GM21723 (cell line): Measurements from ENCODE around the gene SPPL2A.
"Not testable (repeated sequence)": the region's sequence is repeated elsewhere in the genome, so short reads cannot be mapped to it uniquely, and the experiment has no call there.

Experiments used
- ATAC-seq: cut with Tn5 transposase; IDR thresholded peaks from one replicate; pipeline ENCODE4 v1.9.1; 2021; ENCODE audit warnings: mild to moderate bottlenecking, moderate library complexity; ENCODE audit not compliant: unreplicated experiment

Gene SPPL2A

DNA sequence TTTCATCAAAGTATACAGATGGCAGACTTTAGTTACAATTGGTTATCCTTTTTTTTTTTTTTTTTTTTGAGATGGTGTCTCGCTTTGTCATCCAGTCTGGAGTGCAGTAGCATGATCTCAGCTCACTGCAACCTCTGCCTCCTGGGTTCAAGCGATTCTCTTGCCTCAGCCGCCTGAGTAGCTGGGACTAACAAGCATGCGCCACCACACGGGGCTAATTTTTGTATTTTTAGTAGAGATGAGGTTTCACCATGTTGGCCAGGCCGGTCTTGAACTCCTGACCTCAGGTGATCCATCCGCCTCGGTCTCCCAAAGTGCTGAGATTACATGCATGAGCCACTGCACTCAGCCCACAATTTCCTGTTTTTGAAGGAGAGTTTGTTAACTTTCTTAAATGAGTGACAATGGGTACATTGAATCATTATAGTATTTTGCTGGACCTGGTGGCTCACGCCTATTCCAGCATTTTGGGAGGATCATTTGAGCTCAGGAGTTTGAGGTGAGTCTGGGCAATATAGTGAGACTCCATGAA lies 70.8 kb downstream of the SPPL2A start:
- not testable (repeated sequence) for ATAC-seq

DNA sequence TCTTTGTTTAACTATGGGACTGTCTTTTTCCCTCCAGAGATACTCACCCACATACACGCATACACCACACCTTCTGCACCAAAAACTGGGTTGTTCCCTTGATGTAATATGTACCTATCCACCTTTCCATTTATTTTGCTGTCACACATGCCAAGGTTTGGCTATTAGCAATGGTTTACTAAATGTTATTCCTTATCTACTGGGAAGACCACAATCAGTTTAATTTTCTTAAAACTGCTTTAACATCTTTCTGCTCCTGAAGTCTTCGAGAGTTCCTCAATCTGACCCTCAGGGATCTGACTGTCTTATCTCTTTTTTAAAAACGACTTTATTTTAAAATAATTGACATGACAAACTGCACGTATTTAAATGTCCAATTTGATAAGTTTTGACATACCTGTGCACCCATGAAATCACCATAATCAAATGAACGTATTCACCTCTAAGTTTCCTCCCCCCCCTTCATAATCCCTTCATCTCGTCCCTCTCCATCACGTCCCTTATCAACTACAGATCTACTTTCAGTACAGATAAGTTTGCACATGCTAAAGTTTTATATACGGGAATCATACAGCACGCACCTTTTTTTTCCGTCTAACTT lies 78.1 kb downstream of the SPPL2A start:
- peak; percentile 11 for ATAC-seq

- ATAC-seq = peak; percentile 79
These were observed 78.8 kb downstream of the SPPL2A start, which contains the start of gene TRPM7 for GRCh38 chr15:50686469-50687301. TRPM7 (minus strand) TSS chr15:50686797; CDS start chr15:50686533, 264 bp downstream.

GRCh38 chr15:50685976-50686468 lies 79.5 kb downstream of the SPPL2A start:
- peak; percentile 56 for ATAC-seq

DNA sequence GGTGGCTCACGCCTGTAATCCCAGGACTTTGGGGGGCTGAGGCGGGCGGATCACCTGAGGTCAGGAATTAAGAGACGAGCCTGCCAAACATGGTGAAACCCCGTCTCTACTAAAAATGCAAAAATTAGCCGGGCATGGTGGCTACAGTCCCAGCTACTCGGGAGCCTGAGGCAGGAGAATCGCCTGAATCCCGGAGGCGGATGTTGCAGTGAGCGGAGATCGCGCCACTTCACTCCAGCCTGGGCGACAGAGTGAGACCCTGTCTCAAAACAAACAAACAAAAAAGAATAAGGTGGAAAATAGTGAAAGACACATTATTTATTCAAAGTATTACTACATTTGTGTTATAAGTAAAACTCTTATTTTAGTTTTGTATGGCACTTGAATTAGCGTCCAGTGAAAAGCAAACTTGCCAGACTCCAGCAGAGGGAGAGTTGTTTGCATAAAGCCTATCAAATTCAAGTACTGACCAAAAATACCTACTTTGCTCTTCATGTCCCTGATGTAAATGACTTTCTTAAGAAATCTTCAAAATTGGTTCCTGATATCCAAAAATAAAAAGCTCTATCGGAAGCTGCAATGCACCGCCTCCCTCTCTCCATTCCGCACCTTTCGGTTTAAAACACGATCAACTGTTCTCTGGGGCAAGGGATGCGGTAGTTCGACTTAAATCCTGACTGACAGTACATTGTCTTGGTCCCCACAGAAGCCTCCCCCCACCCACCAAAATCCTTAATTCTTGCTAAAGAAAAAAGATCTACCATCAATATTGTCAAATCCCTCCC lies 80.1 kb downstream of the SPPL2A start:
- ATAC-seq = no peak

DNA sequence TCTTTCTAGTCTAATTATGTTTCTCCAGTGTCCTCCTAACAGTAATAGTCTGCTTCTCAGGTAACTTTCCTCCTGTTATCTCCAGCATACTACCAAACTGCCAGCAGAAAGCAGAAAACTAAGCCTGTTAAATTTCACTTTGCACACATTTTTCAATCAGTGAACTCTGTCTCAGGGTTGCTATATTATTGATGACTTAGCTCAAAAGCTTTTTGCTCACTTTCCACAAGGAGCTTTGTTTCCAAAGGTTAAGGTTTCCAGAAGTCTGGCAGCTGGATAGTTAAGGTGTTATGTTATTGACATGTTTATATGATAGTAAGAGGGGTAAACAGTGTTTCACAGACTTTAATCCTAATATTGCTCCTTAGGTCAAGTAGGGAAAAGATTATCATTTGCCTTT lies 84.0 kb downstream of the SPPL2A start:
- no peak for ATAC-seq

DNA sequence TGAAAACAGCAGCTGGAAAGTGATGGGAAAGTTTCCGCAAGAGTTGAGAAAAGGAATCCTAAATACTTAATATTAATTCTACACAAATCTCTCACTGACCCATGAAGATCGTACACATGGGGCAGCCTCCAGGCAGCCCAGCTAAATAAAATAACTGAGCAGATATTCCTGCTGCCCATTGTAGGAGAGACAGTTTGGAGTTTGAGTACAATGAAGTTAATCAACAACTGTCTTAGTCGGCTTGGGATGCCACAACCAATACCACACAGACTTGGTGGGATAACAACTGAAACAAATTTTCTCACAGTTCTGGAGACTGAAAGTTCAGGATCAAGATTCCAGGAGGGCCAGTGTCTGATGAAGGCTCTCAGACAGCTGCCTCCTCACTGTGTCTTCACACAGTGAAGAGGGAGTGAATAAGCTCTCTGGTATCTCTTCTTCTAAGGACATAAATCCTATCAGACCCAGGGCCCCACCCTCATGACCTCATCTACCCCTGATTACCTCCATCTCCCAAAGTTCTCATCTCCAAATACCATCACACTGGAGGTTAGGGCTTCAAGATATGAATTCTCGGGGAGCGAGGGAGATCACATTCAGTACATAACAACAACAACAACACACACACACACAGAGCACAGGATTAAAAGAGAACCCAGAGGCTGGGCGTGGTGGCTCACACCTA lies 88.6 kb downstream of the SPPL2A start:
- ATAC-seq = no peak

- ATAC-seq = no peak
These were observed 89.9 kb downstream of the SPPL2A start for GRCh38 chr15:50675535-50676144.

DNA sequence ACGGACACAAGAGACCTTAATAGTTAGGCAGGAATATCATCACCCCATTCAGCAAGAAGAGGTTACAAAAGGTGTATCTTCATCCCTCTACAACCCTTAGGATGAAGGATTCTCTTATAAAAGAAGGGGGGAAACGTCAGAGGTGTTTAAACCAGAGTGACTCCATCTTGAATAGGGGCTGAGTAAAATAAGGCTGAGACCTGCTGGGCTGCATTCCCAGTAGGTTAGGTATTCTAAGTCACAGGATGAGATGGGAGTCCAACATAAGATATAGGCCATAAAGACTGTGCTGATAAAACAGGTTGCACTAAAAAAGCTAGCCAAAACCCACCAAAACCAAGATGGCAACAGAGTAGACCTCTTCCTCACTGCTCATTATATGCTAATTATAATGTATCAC lies 95.4 kb downstream of the SPPL2A start:
- no peak for ATAC-seq

DNA sequence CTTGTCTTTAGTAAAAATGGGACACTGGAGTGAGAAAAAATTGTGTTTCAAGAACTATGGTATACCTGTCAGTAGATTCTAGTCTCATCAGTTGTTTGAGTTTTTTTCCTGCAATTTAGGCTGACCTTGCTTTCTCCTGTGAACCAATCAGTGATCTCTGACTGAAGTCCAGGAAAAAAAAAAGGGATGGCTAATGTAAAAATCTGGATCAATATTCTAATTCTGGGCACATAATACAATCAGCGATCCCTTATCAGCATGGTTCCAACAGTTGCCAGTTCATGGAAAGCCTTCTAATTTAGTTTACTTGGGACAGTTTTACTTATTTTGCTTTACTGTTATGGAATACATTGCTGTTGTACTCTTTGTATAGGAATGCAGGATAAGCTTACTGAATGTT lies 95.9 kb downstream of the SPPL2A start:
- no peak for ATAC-seq

DNA sequence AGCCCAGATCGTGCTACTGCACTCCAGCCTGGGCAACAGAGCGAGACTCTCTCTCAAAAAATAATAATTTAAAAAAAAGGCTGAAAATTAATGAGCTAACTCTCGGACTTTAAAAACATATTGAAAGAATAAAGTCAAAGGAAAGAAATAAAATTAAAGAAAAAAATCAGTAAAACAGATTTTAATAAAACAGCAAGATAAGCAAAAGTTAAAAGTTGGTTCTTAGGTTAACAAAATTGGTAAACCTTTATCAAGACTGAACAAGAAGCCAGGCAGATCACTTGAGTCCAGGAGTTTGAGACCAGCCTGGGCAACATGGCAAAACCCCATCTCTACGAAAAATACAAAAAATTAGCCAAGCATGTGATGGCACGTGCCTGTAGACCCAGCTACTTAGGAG lies 99.6 kb downstream of the SPPL2A start:
- no peak for ATAC-seq

DNA sequence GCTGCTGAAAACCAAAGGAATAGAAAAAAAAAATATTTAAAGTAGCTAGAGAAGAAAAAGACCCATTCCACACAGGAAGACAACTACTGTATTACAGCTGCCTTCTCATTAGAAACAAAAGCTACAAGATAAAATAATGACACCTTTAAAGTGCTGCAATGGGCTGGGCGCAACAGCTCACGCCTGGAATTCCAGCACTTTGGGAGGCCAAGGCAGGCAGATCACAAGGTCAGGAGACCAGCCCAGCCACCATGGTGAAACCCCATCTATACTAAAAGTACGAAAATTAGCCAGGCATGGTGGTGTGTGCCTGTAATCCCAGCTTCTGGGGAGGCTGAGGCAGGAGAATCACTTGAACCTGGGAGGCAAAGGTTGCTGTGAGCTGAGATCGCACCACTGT lies 110.0 kb downstream of the SPPL2A start:
- ATAC-seq = no peak

GRCh38 chr15:50653156-50653743 lies 112.3 kb downstream of the SPPL2A start:
- no peak for ATAC-seq

DNA sequence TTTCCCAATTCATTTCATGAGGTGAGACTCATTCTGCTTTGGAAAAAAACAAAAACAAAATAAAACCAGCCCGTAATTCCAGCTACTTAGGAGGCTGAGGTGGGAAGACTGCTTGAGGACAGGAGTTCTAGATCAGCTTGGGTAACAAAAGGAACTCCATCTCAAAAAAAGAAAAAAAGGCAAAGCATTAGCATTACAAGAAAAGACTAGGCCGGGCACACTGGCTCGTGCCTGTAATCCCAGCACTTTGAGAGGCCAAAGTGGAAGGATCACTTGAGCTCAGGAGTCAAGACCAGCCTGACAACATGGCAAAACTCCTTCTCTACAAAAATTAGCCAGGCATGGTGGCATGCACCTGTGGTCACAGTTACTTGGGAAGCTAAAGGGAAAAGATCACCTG lies 112.8 kb downstream of the SPPL2A start:
- no peak for ATAC-seq
